Measurements from ENCODE around the gene CCR6.

The CCR6 gene

GRCh38 chr6:167099707-167100106 lies 23.2 kb upstream of the CCR6 start:
- no peak for DNase-seq

- DNase-seq, result no peak
Measured at GRCh38 chr6:167100241-167100674, 22.6 kb upstream of the CCR6 start.

GRCh38 chr6:167102318-167102717 lies 20.6 kb upstream of the CCR6 start:
- DNase-seq, result no peak

GRCh38 chr6:167103041-167103891 lies 19.6 kb upstream of the CCR6 start:
- no peak for DNase-seq

GRCh38 chr6:167104388-167104787 lies 18.5 kb upstream of the CCR6 start:
- DNase-seq, result no peak

- DNase-seq, result no peak
Measured at GRCh38 chr6:167105060-167105459, 17.8 kb upstream of the CCR6 start.

- DNase-seq, result no peak
Measured at GRCh38 chr6:167106406-167106805, 16.5 kb upstream of the CCR6 start.

- DNase-seq, result no peak
Measured at GRCh38 chr6:167107787-167108186, 15.1 kb upstream of the CCR6 start.

- DNase-seq, result no peak
Measured at GRCh38 chr6:167108278-167108677, 14.6 kb upstream of the CCR6 start.

- no peak for DNase-seq
Measured at GRCh38 chr6:167109651-167110050, 13.2 kb upstream of the CCR6 start.

GRCh38 chr6:167111597-167111996 lies 11.3 kb upstream of the CCR6 start:
- peak; percentile 33 for DNase-seq

- DNase-seq, result no peak
Measured at GRCh38 chr6:167112421-167112820, 10.5 kb upstream of the CCR6 start.

GRCh38 chr6:167113047-167113754 lies 9.7 kb upstream of the CCR6 start:
- no peak for DNase-seq

GRCh38 chr6:167113935-167114910 lies 8.7 kb upstream of the CCR6 start:
- peak; percentile 59 for DNase-seq

GRCh38 chr6:167115054-167115453 lies 7.8 kb upstream of the CCR6 start:
- DNase-seq, result no peak

- no peak for DNase-seq
Measured at GRCh38 chr6:167116109-167116837, 6.6 kb upstream of the CCR6 start.

- DNase-seq, result no peak
Measured at GRCh38 chr6:167116838-167117228, 6.1 kb upstream of the CCR6 start.

GRCh38 chr6:167118006-167118405 lies 4.9 kb upstream of the CCR6 start:
- no peak for DNase-seq

GRCh38 chr6:167118839-167119238 lies 4.1 kb upstream of the CCR6 start:
- no peak for DNase-seq

GRCh38 chr6:167119670-167120582 lies 3.0 kb upstream of the CCR6 start:
- DNase-seq, result peak; percentile 56

GRCh38 chr6:167120583-167120903 lies 2.4 kb upstream of the CCR6 start:
- no peak for DNase-seq

All from activated T-cell treated with anti-CD3 and anti-CD28 coated beads, Interleukin-2, amount 50 U/mL, for 1 hour (primary cell).